Liver (tissue), 3 donors: ENCODE results near the gene SH3D21.

Experiments used
- CTCF ChIP-seq: fragments of 150-350 bp; IDR thresholded peaks from 2 replicates; pipeline ENCODE4 v1.5.1; 2017; ENCODE audit warnings: improper control_type of control experiment, low read depth, low read length; ENCODE audit not compliant: missing input control
- EGR1 ChIP-seq, 2 donors: IDR thresholded peaks; 2 replicates each; pipeline ENCODE4 v1.6.1; 2016 to 2018; ENCODE audit warnings: antibody characterized with exemption in 2 of 2, low read depth in 2 of 2
- MAX ChIP-seq: IDR thresholded peaks from 2 replicates; pipeline ENCODE4 v1.6.1; 2016; ENCODE audit warnings: antibody characterized with exemption
- TAF1 ChIP-seq: conservative IDR thresholded peaks from 2 replicates; pipeline ENCODE4 v1.6.1; 2016; ENCODE audit warnings: antibody characterized with exemption, mild to moderate bottlenecking
- YY1 ChIP-seq: IDR thresholded peaks from 2 replicates; pipeline ENCODE4 v1.6.1; 2016; ENCODE audit warnings: antibody characterized with exemption, mild to moderate bottlenecking
- ZBTB33 ChIP-seq: IDR thresholded peaks from 2 replicates; pipeline ENCODE4 v1.6.1; 2016; ENCODE audit warnings: antibody characterized with exemption
- donor health status: healthy.
- donor health status: healthy.

- no peak for TF ChIP-seq ZBTB33
- no peak for TF ChIP-seq CTCF
- no peak for TF ChIP-seq EGR1 (IDR thresholded peaks at IDR 0.05; ENCODE audit: low read depth in 2 of 2)
- no peak for TF ChIP-seq YY1
- TF ChIP-seq TAF1 = no peak
- TF ChIP-seq MAX = no peak
Observed at GRCh38 chr1:36300526-36300925, 5.6 kb upstream of the SH3D21 start.
